Activated B cell treated with CpG ODN at 0.5 μM for 24 hours (primary cell): ENCODE data around the gene MYDGF. TPM values are rescaled to one million over a fixed set of nuclear protein-coding genes. Genes with fewer than 3 reads are reported as not detected.

Experiments
- ATAC-seq: fragments of 200-7000 bp; cut with Tn5 transposase; one replicate; pipeline ENCODE4 v1.10.0; 2021; ENCODE audit warnings: low read depth, mild to moderate bottlenecking, moderate library complexity
- CTCF ChIA-PET: fragments of 350-600 bp; sonication (Branson Sonifier 250); formaldehyde crosslinking; loops from one replicate; lab custom pipeline; 2021; ENCODE audit warnings: antibody characterized with exemption; lab: Charles Lee
- POLR2A ChIA-PET: fragments of 350-600 bp; sonication (Branson Sonifier 250); formaldehyde crosslinking; loops from one replicate; lab custom pipeline; 2021; ENCODE audit warnings: antibody characterized with exemption; lab: Charles Lee
- DNase-seq: peaks from one replicate; pipeline ENCODE4 v3.0.0; 2022
- H3K27ac Mint-ChIP-seq: one replicate; pipeline ENCODE4 v1.8.0; 2020; ENCODE audit warnings: mixed read lengths
- H3K27me3 Mint-ChIP-seq: one replicate; pipeline ENCODE4 v1.8.0; 2021; ENCODE audit warnings: mixed read lengths
- H3K36me3 Mint-ChIP-seq: one replicate; pipeline ENCODE4 v1.8.0; 2021; ENCODE audit warnings: low read depth, mixed read lengths
- H3K4me1 Mint-ChIP-seq: one replicate; pipeline ENCODE4 v1.8.0; 2021; ENCODE audit warnings: mixed read lengths
- H3K4me3 Mint-ChIP-seq: one replicate; pipeline ENCODE4 v1.8.0; 2020; ENCODE audit warnings: mild to moderate bottlenecking, mixed read lengths
- H3K9me3 Mint-ChIP-seq: one replicate; pipeline ENCODE4 v1.8.0; 2020; ENCODE audit warnings: mixed read lengths
- intact Hi-C: fragments of 100-400 bp; cut with micrococcal nuclease; formaldehyde crosslinking; loops from one replicate; pipeline ENCODE4 v1.15.1; 2024
- total RNA-seq: library from RNA; stranded (reverse); gene quantifications from 2 replicates; pipeline ENCODE4 v1.2.3, GENCODE V29; 2022
- TF ChIP-seq, protein P1 (sequence below): fragments of 200-600 bp; IDR thresholded peaks from one replicate; pipeline ENCODE4 v1.8.0; 2022; ENCODE audit warnings: antibody characterized with exemption, mild to moderate bottlenecking

Gene MYDGF
- total RNA-seq, 1 donor from 2014 or later, result 30.9 TPM

DNA sequence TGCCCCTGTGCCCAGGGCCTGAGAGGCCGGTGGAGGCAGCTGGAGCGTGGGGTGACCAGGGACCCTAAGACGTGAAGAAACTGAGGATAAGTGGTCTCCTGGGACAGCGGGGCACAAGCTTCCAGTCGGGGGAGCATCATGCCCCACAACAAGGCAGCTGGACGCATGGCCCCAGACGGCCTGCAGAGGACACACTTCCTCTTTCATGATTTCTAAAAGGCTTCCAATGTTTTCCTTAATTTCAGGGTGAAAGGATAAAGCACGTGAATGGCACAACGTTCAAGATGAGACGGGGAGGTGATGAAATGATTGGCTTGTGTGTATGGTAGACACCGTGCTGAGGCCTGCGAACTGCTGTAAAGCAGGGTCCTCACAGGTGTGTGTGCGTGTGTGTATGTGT, 20.2 kb upstream of the MYDGF start:
- TF ChIP-seq, protein P1, sequence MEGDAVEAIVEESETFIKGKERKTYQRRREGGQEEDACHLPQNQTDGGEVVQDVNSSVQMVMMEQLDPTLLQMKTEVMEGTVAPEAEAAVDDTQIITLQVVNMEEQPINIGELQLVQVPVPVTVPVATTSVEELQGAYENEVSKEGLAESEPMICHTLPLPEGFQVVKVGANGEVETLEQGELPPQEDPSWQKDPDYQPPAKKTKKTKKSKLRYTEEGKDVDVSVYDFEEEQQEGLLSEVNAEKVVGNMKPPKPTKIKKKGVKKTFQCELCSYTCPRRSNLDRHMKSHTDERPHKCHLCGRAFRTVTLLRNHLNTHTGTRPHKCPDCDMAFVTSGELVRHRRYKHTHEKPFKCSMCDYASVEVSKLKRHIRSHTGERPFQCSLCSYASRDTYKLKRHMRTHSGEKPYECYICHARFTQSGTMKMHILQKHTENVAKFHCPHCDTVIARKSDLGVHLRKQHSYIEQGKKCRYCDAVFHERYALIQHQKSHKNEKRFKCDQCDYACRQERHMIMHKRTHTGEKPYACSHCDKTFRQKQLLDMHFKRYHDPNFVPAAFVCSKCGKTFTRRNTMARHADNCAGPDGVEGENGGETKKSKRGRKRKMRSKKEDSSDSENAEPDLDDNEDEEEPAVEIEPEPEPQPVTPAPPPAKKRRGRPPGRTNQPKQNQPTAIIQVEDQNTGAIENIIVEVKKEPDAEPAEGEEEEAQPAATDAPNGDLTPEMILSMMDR, result no peak
- ATAC-seq (no peak), DNase-seq (no peak)
- Mint-ChIP-seq H3K36me3 (peaks cover 79% of the 10 kb centered on the region), H3K4me1 (no peaks in the 10 kb centered on the region), H3K4me3 (no peak overlapping the region), H3K27ac (no peak overlapping the region), H3K9me3 (no peaks in the 10 kb centered on the region), H3K27me3 (no peaks in the 10 kb centered on the region)
- POLR2A ChIA-PET, result no interaction called here
- CTCF ChIA-PET, result no interaction called here
- intact Hi-C loops, result no loop called here

DNA sequence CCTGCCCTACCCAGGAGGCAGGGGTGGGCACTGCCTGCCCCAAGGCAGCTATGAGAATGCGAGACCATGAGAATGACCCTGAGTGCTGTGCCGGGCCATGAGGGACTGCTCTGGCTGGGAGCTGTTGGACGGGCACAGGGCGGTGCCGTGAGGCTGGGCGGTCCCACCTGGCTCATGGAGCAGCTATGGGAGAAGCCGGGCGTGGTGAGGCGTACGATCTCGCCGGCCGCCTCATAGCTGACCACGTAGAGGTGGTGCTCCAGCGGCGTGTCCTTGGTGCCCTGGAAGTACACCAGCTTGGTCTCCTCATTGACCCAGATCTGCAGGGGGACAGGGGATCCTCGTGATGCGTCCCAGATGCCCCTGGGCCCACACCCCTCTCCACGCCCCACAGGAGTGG, 19.3 kb upstream of the MYDGF start:
- Mint-ChIP-seq H3K9me3 (no peaks in the 10 kb centered on the region), H3K4me3 (no peak overlapping the region), H3K36me3 (peaks cover 78% of the 10 kb centered on the region), H3K4me1 (no peaks in the 10 kb centered on the region), H3K27me3 (no peaks in the 10 kb centered on the region), H3K27ac (no peak overlapping the region)
- POLR2A ChIA-PET, result no interaction called here
- CTCF ChIA-PET, result no interaction called here
- TF ChIP-seq, protein P1, result no peak
- intact Hi-C loops, result no loop called here
- DNase-seq (no peak), ATAC-seq (no peak)

DNA sequence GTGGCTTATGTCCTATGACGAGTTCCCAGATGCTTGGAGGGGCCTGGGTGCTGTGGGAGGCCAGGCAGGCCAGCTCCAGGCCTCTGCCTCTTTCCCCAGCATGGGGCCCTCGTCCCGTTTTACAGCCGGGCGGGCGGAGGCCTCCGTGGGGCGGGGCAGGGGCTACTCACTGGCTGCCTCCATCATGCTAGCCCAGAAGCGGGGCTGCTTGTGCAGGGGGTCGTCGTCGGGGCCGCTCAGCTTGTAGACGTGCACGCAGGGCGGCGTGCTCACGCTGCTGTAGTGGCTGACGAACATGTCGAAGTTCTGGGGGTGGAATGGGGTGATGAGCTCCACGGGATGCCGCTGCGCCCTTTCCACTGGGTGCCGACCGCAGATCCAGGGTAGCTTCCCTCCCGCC, 18.4 kb upstream of the MYDGF start:
- no peak for ATAC-seq
- Mint-ChIP-seq H3K27me3 (no peaks in the 10 kb centered on the region), H3K27ac (no peak overlapping the region), H3K9me3 (no peaks in the 10 kb centered on the region), H3K4me1 (no peaks in the 10 kb centered on the region), H3K4me3 (no peak overlapping the region), H3K36me3 (peaks cover 78% of the 10 kb centered on the region)
- no peak for DNase-seq
- intact Hi-C loops, result no loop called here
- TF ChIP-seq, protein P1, result no peak
- ChIA-PET CTCF (no interaction called here), POLR2A (no interaction called here)

DNA sequence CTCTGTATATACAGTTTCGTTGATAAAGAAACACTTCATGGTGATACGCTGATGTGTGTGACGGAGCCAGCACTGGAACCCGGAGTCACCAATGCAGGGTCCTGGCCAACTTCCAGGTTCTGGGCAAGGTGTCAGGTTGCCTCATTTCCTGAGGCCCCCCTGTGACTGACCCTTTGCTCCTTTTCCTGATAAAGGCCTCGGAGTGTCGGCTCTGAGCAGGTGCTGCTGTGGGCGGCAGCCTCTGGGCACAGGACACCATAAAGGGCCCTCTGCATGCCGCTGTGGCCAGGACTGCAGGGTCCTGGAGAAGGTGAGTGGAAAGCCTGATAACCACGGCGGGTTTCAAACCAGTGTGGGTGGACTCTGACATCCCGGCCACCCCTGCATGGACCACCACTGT, 17.3 kb upstream of the MYDGF start:
- DNase-seq (no peak), ATAC-seq (no peak)
- ChIA-PET CTCF (no interaction called here), POLR2A (no interaction called here)
- TF ChIP-seq, protein P1, result no peak
- Mint-ChIP-seq H3K4me1 (no peaks in the 10 kb centered on the region), H3K4me3 (no peak overlapping the region), H3K36me3 (peaks cover 71% of the 10 kb centered on the region), H3K27me3 (no peaks in the 10 kb centered on the region), H3K9me3 (no peaks in the 10 kb centered on the region), H3K27ac (no peak overlapping the region)
- intact Hi-C loops, result no loop called here

DNA sequence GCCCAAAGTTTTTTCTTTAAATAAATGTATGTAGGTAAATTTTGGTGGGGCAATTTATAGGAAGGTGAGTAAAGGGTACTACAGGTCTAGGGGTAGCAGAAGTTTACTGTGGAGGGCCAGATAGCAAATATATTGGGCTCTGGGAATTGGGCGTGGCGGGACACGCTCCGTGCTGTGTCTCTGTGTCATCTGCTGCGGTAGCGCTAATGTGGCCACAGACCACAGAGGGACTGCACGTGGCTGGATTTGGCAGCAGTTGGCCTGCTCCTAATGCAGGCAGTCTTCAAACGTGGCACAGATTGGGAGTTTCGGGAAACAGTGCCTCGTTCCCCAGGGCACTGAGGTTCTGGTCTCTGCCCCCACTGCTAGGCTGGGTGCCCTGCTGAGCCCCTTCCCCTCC, 16.6 kb upstream of the MYDGF start:
- H3K27ac Mint-ChIP-seq, result no peak overlapping the region
- H3K4me1 Mint-ChIP-seq, result no peaks in the 10 kb centered on the region
- intact Hi-C loops, result no loop called here
- H3K4me3 Mint-ChIP-seq, result no peak overlapping the region
- H3K27me3 Mint-ChIP-seq, result no peaks in the 10 kb centered on the region
- TF ChIP-seq, protein P1, result no peak
- H3K9me3 Mint-ChIP-seq, result no peaks in the 10 kb centered on the region
- CTCF ChIA-PET, result no interaction called here
- POLR2A ChIA-PET, result no interaction called here
- peaks cover 68% of the 10 kb centered on the region for H3K36me3 Mint-ChIP-seq
- no peak for ATAC-seq
- no peak for DNase-seq
